Body of pancreas (tissue), 4 donors: Measurements from ENCODE around the gene C1QTNF9. TPM values are rescaled to one million over a fixed set of nuclear protein-coding genes. Genes with fewer than 3 reads are reported as not detected.
"Not testable (repeated sequence)": the region's sequence is repeated elsewhere in the genome, so short reads cannot be mapped to it uniquely, and the experiment has no call there.

Experiments
- ATAC-seq: fragments of 150-250 bp; one replicate; pipeline ENCODE4 v1.9.1; 2016
- DNase-seq, 4 donors: peaks; one replicate each; pipeline ENCODE4 v3.0.0-alpha.2; 2019
- H3K27ac ChIP-seq, 4 donors: fragments of 200-600 bp; sonication (generic); 1 replicate in 3 of 4; 2 replicates in 1 of 4; pipeline versions ENCODE4 v1.5.1 to v1.6.1; 2016 to 2019; ENCODE audit warnings: mild to moderate bottlenecking in 1 of 4, mixed read lengths in 1 of 4, moderate library complexity in 1 of 4
- H3K27me3 ChIP-seq, 2 donors: fragments of 200-600 bp; sonication (generic); one replicate each; pipeline ENCODE4 v1.6.0; 2016; ENCODE audit warnings: mild to moderate bottlenecking in 1 of 2
- H3K36me3 ChIP-seq, 2 donors: fragments of 200-600 bp; sonication (generic); replicated peaks in 1 of 2; 2 replicates each; pipeline ENCODE4 v1.5.1; 2016; ENCODE audit warnings: low read depth in 2 of 2; ENCODE audit not compliant: insufficient read depth in 1 of 2
- H3K4me1 ChIP-seq: fragments of 200-600 bp; sonication (generic); one replicate; pipeline ENCODE4 v1.6.0; 2016
- H3K4me3 ChIP-seq, 2 donors: fragments of 200-600 bp; sonication (generic); 1 replicate in 1 of 2; 2 replicates in 1 of 2; pipeline ENCODE4 v1.5.1; 2016 to 2019
- H3K9me3 ChIP-seq, 3 donors: fragments of 200-600 bp; sonication (generic); 1 replicate in 2 of 3; 2 replicates in 1 of 3; pipeline ENCODE4 v1.5.1; 2016
- CTCF ChIP-seq, 7 experiments: fragments of 450-650 bp in 4 of 7; fragments of 200-600 bp in 3 of 7; sonication (generic) in 3 of 7; IDR thresholded peaks; one replicate each; pipeline ENCODE4 v1.5.1; 2016 to 2019; ENCODE audit warnings: antibody characterized with exemption in 7 of 7
- POLR2A ChIP-seq, 3 donors: fragments of 450-650 bp; IDR thresholded peaks; one replicate each; pipeline ENCODE4 v1.6.1; 2016; ENCODE audit warnings: antibody characterized with exemption in 3 of 3, mild to moderate bottlenecking in 2 of 3
- WGBS, 2 donors: methylation state at CpG; one replicate each; pipeline ENCODE4 v1.1.5; 2017; 5-methylcytosine and 5-hydroxymethylcytosine counted together
- intact Hi-C: fragments of 100-400 bp; cut with DNase I; formaldehyde crosslinking; loops from one replicate; pipeline ENCODE4 v1.15.1; 2023
- total RNA-seq, 2 donors: library from RNA; depleted of rRNA; stranded (reverse); fragments of >200 nt; gene quantifications; one replicate each; pipeline ENCODE4 v1.1.0, GENCODE V29; 2016

Gene C1QTNF9
- total RNA-seq, 2 donors from 2014 or later = 0.78 to 4.3 TPM

GRCh38 chr13:24362435-24362952, 53.1 kb downstream of the C1QTNF9 start:
- ATAC-seq = no peak
- Histone ChIP-seq H3K4me3 (no peak overlapping the region), H3K27me3 (no peaks in the 10 kb centered on the region), H3K36me3 (no peaks in the 10 kb centered on the region), H3K27ac (no peak overlapping the region), H3K4me1 (no peaks in the 10 kb centered on the region), H3K9me3 (no peaks in the 10 kb centered on the region)
- intact Hi-C loops = no loop called here
- TF ChIP-seq CTCF (IDR thresholded peaks at IDR 0.05) = no peak
- TF ChIP-seq POLR2A (IDR thresholded peaks at IDR 0.05) = no peak
- 58 to 74% methylated on average over 7 to 9 of the region's 9 CpGs for WGBS, 2 donors
- DNase-seq = no peak

- no peaks in the 10 kb centered on the region for H3K36me3 ChIP-seq
- H3K27me3 ChIP-seq = no peaks in the 10 kb centered on the region
- DNase-seq (no peak), ATAC-seq (no peak)
- intact Hi-C loops = no loop called here
- TF ChIP-seq POLR2A (IDR thresholded peaks at IDR 0.05) = no peak
- no peak for TF ChIP-seq CTCF (IDR thresholded peaks at IDR 0.05)
- 75 to 82% methylated on average over 9 of the region's 9 CpGs for WGBS, 2 donors
- no peak overlapping the region for H3K4me3 ChIP-seq
- H3K27ac ChIP-seq = no peak overlapping the region
- H3K9me3 ChIP-seq = no peaks in the 10 kb centered on the region
- no peaks in the 10 kb centered on the region for H3K4me1 ChIP-seq
These were observed 55.8 kb downstream of the C1QTNF9 start for GRCh38 chr13:24365191-24365590.

- H3K27ac ChIP-seq, H3K4me1 ChIP-seq, intact Hi-C loops, DNase-seq, H3K36me3 ChIP-seq, H3K4me3 ChIP-seq, H3K27me3 ChIP-seq, H3K9me3 ChIP-seq, ATAC-seq: not testable (repeated sequence)
- WGBS, 2 donors = 86 to 89% methylated on average over 3 to 6 of the region's 8 CpGs
These were observed 56.9 kb downstream of the C1QTNF9 start for GRCh38 chr13:24366315-24366714.

GRCh38 chr13:24371273-24371672, 61.9 kb downstream of the C1QTNF9 start:
- DNase-seq, H3K27ac ChIP-seq, intact Hi-C loops, H3K36me3 ChIP-seq, ATAC-seq, H3K4me3 ChIP-seq, H3K27me3 ChIP-seq, H3K4me1 ChIP-seq, H3K9me3 ChIP-seq: not testable (repeated sequence)
- WGBS, 2 donors = 74% methylated on average over 9 of the region's 9 CpGs

Other genes with a start within 250 kb of the C1QTNF9 start
- 100 to 1,000 TPM in 1 of 2 donors, 10 to 100 TPM in 1; 83.3 to 359 TPM for gene SPATA13, start 148.9 kb upstream of the C1QTNF9 start, total RNA-seq
- 10 to 100 TPM; 30.0 to 32.7 TPM for gene PARP4, start 203.2 kb downstream of the C1QTNF9 start, total RNA-seq